NB4 (cell line): Measurements from ENCODE around the gene CCDC134.

Source experiments
- CTCF ChIP-seq: IDR thresholded peaks from one replicate; pipeline ENCODE4 v1.5.1; 2012; ENCODE audit warnings: low read depth, low read length
- MAX ChIP-seq: IDR thresholded peaks from 2 replicates; pipeline ENCODE4 v1.6.1; 2011; ENCODE audit warnings: low read depth, low read length
- MYC ChIP-seq: IDR thresholded peaks from 2 replicates; pipeline ENCODE4 v1.6.1; 2011; ENCODE audit warnings: low read depth, low read length
- POLR2A ChIP-seq: IDR thresholded peaks from 2 replicates; pipeline ENCODE4 v1.6.1; 2011; ENCODE audit warnings: mild to moderate bottlenecking; ENCODE audit not compliant: insufficient read length; ENCODE audit errors: extremely low read depth

DNA sequence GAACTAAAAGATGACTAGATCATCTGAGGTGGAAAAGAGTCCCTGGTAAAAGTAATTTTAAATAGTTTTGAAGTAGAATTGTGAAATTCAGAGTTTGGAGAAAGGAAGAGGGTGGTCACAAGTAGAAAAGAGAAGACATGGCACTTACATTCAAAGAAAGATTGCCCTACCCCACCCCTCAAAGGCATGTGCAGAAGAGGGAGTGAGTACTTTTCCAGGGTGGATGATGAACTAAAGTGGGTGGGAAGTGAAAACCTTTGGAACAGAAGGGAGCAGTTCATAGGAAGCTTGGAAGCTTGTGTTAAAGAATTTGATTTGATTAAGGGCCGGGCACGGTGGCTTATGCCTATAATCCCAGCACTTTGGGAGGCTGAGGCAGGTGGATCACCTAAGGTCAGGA, 56.0 kb downstream of the CCDC134 start:
- TF ChIP-seq POLR2A (no peak), CTCF (no peak), MYC (no peak), MAX (no peak)
